Left lung (tissue), 10 donors: ENCODE data around the gene KCMF1. TPM values are rescaled to one million over a fixed set of nuclear protein-coding genes. Genes with fewer than 3 reads are reported as not detected.

ENCODE experiments used
- ATAC-seq: fragments of 200-7000 bp; cut with Tn5 transposase; one replicate; pipeline ENCODE4 v1.9.1; 2020; ENCODE audit warnings: moderate library complexity
- DNase-seq, 4 donors: peaks; one replicate each; pipeline ENCODE4 v3.0.0-alpha.2; 2013 to 2020
- H3K27ac ChIP-seq, 2 donors: fragments of 200-600 bp; sonication (generic) in 1 of 2; one replicate each; pipeline versions ENCODE4 v1.5.0 to v1.8.0; 2020 to 2021
- H3K27me3 ChIP-seq, 2 donors: fragments of 200-600 bp; sonication (generic) in 1 of 2; one replicate each; pipeline versions ENCODE4 v1.5.0 to v1.8.0; 2020 to 2021
- H3K36me3 ChIP-seq, 2 donors: fragments of 200-600 bp; sonication (generic) in 1 of 2; one replicate each; pipeline versions ENCODE4 v1.5.0 to v1.8.0; 2020 to 2021
- H3K4me1 ChIP-seq, 2 donors: fragments of 200-600 bp; one replicate each; pipeline ENCODE4 v1.8.0; 2021
- H3K4me3 ChIP-seq, 2 donors: fragments of 200-600 bp; sonication (generic) in 1 of 2; one replicate each; pipeline versions ENCODE4 v1.5.0 to v1.8.0; 2020 to 2021; ENCODE audit warnings: mild to moderate bottlenecking in 1 of 2
- H3K9me3 ChIP-seq, 2 donors: fragments of 200-600 bp; sonication (generic) in 1 of 2; one replicate each; pipeline versions ENCODE4 v1.5.0 to v1.8.0; 2020 to 2021
- CTCF ChIP-seq, 2 donors: fragments of 200-600 bp; sonication (generic) in 1 of 2; IDR thresholded peaks; one replicate each; pipeline versions ENCODE4 v1.5.0 to v1.8.0; 2021; ENCODE audit warnings: antibody characterized with exemption in 2 of 2
- intact Hi-C, 2 donors: fragments of 100-400 bp; cut with DNase I; formaldehyde crosslinking; loops; one replicate each; pipeline versions ENCODE4 v1.11.2 to v1.14.2; 2022
- polyA plus RNA-seq, 6 donors: library from polyadenylated mRNA; unstranded; fragments of 120-200 nt; gene quantifications; one replicate each; pipeline ENCODE4 v1.2.1, GENCODE V29; 2013; ENCODE audit not compliant: insufficient read length in 6 of 6
- total RNA-seq, 2 donors: library from RNA; stranded (reverse); fragmentation: NEBNext Ultra II Directional; extraction: Animal tissue kit (Norgen Biotek cat#: 25700); gene quantifications; one replicate each; pipeline ENCODE4 v1.2.1, GENCODE V29; 2021
- donor health status: DM: no; HTN: yes; CAD: no.
- donor health status: DM: no; HTN: no; CAD: no.

Gene KCMF1
- total and polyA plus RNA-seq, 8 donors: 40.1 to 87.1 (median 50.0) TPM

GRCh38 chr2:85008252-85008651 is 37.3 kb downstream of the KCMF1 start:
- Histone ChIP-seq H3K4me3 (no peak overlapping the region), H3K4me1 (peaks cover 13 to 60% of the 10 kb centered on the region in 2 donors), H3K27ac (peak overlapping the region in 1 of 2 donors; percentile 60), H3K27me3 (no peaks in the 10 kb centered on the region), H3K36me3 (peaks cover 0 to 8% of the 10 kb centered on the region in 2 donors), H3K9me3 (no peaks in the 10 kb centered on the region)
- no peak for ATAC-seq
- no peak for TF ChIP-seq CTCF (IDR thresholded peaks at IDR 0.05)
- no peak for DNase-seq
- intact Hi-C loops: no loop called here

GRCh38 chr2:85009019-85009618 is 38.2 kb downstream of the KCMF1 start:
- H3K27ac ChIP-seq: peak overlapping the region in 1 of 2 donors; percentile 60
- H3K36me3 ChIP-seq: peaks cover 0 to 8% of the 10 kb centered on the region in 2 donors
- ATAC-seq (peak; percentile 25), DNase-seq (no peak)
- H3K4me1 ChIP-seq: peaks cover 19 to 66% of the 10 kb centered on the region in 2 donors
- H3K27me3 ChIP-seq: no peaks in the 10 kb centered on the region
- TF ChIP-seq CTCF (IDR thresholded peaks at IDR 0.05): no peak
- no peak overlapping the region for H3K4me3 ChIP-seq
- no peaks in the 10 kb centered on the region for H3K9me3 ChIP-seq
- intact Hi-C loops: no loop called here

- intact Hi-C loops: no loop called here
- no peaks in the 10 kb centered on the region for H3K9me3 ChIP-seq
- H3K27me3 ChIP-seq: no peaks in the 10 kb centered on the region
- H3K27ac ChIP-seq: no peak overlapping the region
- DNase-seq: no peak
- TF ChIP-seq CTCF (IDR thresholded peaks at IDR 0.05): no peak
- no peak for ATAC-seq
- H3K36me3 ChIP-seq: peaks cover 0 to 8% of the 10 kb centered on the region in 2 donors
- no peak overlapping the region for H3K4me3 ChIP-seq
- peaks cover 19 to 70% of the 10 kb centered on the region in 2 donors for H3K4me1 ChIP-seq
These were observed 39.4 kb downstream of the KCMF1 start for GRCh38 chr2:85010404-85010803.

GRCh38 chr2:85011098-85011497 is 40.1 kb downstream of the KCMF1 start:
- no peak for ATAC-seq
- TF ChIP-seq CTCF (IDR thresholded peaks at IDR 0.05): no peak
- no peaks in the 10 kb centered on the region for H3K27me3 ChIP-seq
- no peak for DNase-seq
- H3K4me1 ChIP-seq: peaks cover 19 to 72% of the 10 kb centered on the region in 2 donors
- intact Hi-C loops: no loop called here
- H3K4me3 ChIP-seq: no peak overlapping the region
- H3K27ac ChIP-seq: no peak overlapping the region
- no peaks in the 10 kb centered on the region for H3K9me3 ChIP-seq
- H3K36me3 ChIP-seq: peaks cover 0 to 8% of the 10 kb centered on the region in 2 donors

- H3K27ac ChIP-seq: no peak overlapping the region
- TF ChIP-seq CTCF (IDR thresholded peaks at IDR 0.05): peak in 1 of 2 donors; percentile 16
- no peak for ATAC-seq
- peaks cover 19 to 74% of the 10 kb centered on the region in 2 donors for H3K4me1 ChIP-seq
- intact Hi-C loops: no loop called here
- peaks cover 0 to 8% of the 10 kb centered on the region in 2 donors for H3K36me3 ChIP-seq
- no peak overlapping the region for H3K4me3 ChIP-seq
- H3K27me3 ChIP-seq: no peaks in the 10 kb centered on the region
- DNase-seq: no peak
- H3K9me3 ChIP-seq: no peaks in the 10 kb centered on the region
These were observed 40.8 kb downstream of the KCMF1 start for GRCh38 chr2:85011747-85012146.
